CD4-positive, alpha-beta T cell (primary cell): ENCODE results near the gene ADISSP. TPM values are rescaled to one million over a fixed set of nuclear protein-coding genes. Genes with fewer than 3 reads are reported as not detected.

ENCODE experiments used
- ATAC-seq: fragments of 200-7000 bp; cut with Tn5 transposase; one replicate; pipeline ENCODE4 v1.10.0; 2022; ENCODE audit warnings: mild to moderate bottlenecking; ENCODE audit not compliant: poor library complexity
- CTCF ChIA-PET: fragments of 350-600 bp; sonication (Branson Sonifier 250); formaldehyde crosslinking; loops from one replicate; lab custom pipeline; 2021; ENCODE audit warnings: antibody characterized with exemption, inconsistent platforms; lab: Charles Lee
- POLR2A ChIA-PET: fragments of 350-600 bp; sonication (Branson Sonifier 250); formaldehyde crosslinking; loops from one replicate; lab custom pipeline; 2021; ENCODE audit warnings: antibody characterized with exemption, inconsistent platforms; lab: Charles Lee
- DNase-seq, 14 experiments: peaks; one replicate each; pipeline ENCODE4 v3.0.0-alpha.2; 2013 to 2020; ENCODE audit warnings: mixed read lengths in 2 of 14
- H3K27ac ChIP-seq, 2 donors: one replicate each; pipeline versions ENCODE4 v1.5.1 to v1.7.0; 2013; ENCODE audit warnings: low read length in 2 of 2, low read depth in 1 of 2, mild to moderate bottlenecking in 1 of 2
- H3K27me3 ChIP-seq, 2 experiments: 1 replicate in 1 of 2; 2 replicates in 1 of 2; pipeline versions ENCODE4 v1.6.1 to v1.7.0; 2013; ENCODE audit warnings: low read length in 2 of 2, control low read depth in 1 of 2, mild to moderate bottlenecking in 1 of 2, moderate library complexity in 1 of 2; ENCODE audit not compliant: insufficient read depth in 2 of 2, control insufficient read depth in 1 of 2
- H3K36me3 ChIP-seq: one replicate; pipeline ENCODE4 v1.6.1; 2013; ENCODE audit warnings: low read length, control low read depth; ENCODE audit not compliant: insufficient read depth
- H3K4me1 ChIP-seq: one replicate; pipeline ENCODE4 v1.6.1; 2013; ENCODE audit warnings: low read length, control low read depth; ENCODE audit not compliant: insufficient read depth
- H3K4me3 ChIP-seq: one replicate; pipeline ENCODE4 v1.5.1; 2013; ENCODE audit warnings: mild to moderate bottlenecking, low read length, moderate library complexity
- H3K9me3 ChIP-seq, 2 experiments: 1 replicate in 1 of 2; 2 replicates in 1 of 2; pipeline versions ENCODE4 v1.6.1 to v1.7.0; 2013; ENCODE audit warnings: low read length in 2 of 2, mild to moderate bottlenecking in 2 of 2, control low read depth in 1 of 2, moderate library complexity in 1 of 2; ENCODE audit not compliant: control insufficient read depth in 1 of 2, insufficient read depth in 1 of 2
- H3K27ac Mint-ChIP-seq: one replicate; pipeline ENCODE4 v1.8.0; 2020; ENCODE audit warnings: mixed read lengths
- H3K27me3 Mint-ChIP-seq: one replicate; pipeline ENCODE4 v1.8.0; 2021; ENCODE audit warnings: mixed read lengths
- H3K36me3 Mint-ChIP-seq: one replicate; pipeline ENCODE4 v1.8.0; 2021; ENCODE audit warnings: low read depth, mixed read lengths
- H3K4me1 Mint-ChIP-seq: one replicate; pipeline ENCODE4 v1.8.0; 2021; ENCODE audit warnings: low read depth, mixed read lengths
- H3K4me3 Mint-ChIP-seq: one replicate; pipeline ENCODE4 v1.8.0; 2020; ENCODE audit warnings: mild to moderate bottlenecking, mixed read lengths
- H3K9me3 Mint-ChIP-seq: one replicate; pipeline ENCODE4 v1.8.0; 2020; ENCODE audit warnings: mixed read lengths
- CTCF ChIP-seq: fragments of 200-600 bp; IDR thresholded peaks from one replicate; pipeline ENCODE4 v1.8.0; 2022; ENCODE audit warnings: antibody characterized with exemption, mild to moderate bottlenecking
- intact Hi-C, 2 experiments: fragments of 100-400 bp; cut with DNase I in 1 of 2; cut with micrococcal nuclease in 1 of 2; formaldehyde crosslinking; loops; one replicate each; pipeline versions ENCODE4 v1.15.1 to v1.9.0; 2023 to 2025; cut with DNase I, micrococcal nuclease
- total RNA-seq, 174 experiments: library from RNA in 2 of 174; stranded (reverse) in 2 of 174; gene quantifications; one replicate each; pipeline ENCODE4 v1.2.3 and lab custom pipeline; 2021 to 2026

Gene ADISSP
- total RNA-seq, 2 experiments from 2014 or later: 11.2 to 11.6 TPM

GRCh38 chr20:3804254-3804751, 36.8 kb upstream of the ADISSP start:
- intact Hi-C loops: no loop called here
- H3K9me3 ChIP-seq: no peaks in the 10 kb centered on the region
- no peak overlapping the region for H3K4me3 ChIP-seq
- peaks cover 78% of the 10 kb centered on the region for H3K4me1 Mint-ChIP-seq
- H3K27me3 ChIP-seq: no peaks in the 10 kb centered on the region
- TF ChIP-seq CTCF: no peak
- H3K4me1 ChIP-seq: peaks cover 88% of the 10 kb centered on the region
- ATAC-seq (no peak), DNase-seq (no peak)
- H3K36me3 Mint-ChIP-seq: peaks cover 80% of the 10 kb centered on the region
- ChIA-PET CTCF (no interaction called here), POLR2A (interaction anchor here (1.2 kb wide), 1 partner anchor 10 kb away, joined by 4 read pairs; no protein-coding TSS in a partner anchor)
- peak overlapping the region in 1 of 2 donors; percentile 78 for H3K27ac ChIP-seq
- peaks cover 71% of the 10 kb centered on the region for H3K36me3 ChIP-seq
- no peaks in the 10 kb centered on the region for H3K27me3 Mint-ChIP-seq
- H3K9me3 Mint-ChIP-seq: no peaks in the 10 kb centered on the region
- H3K4me3 Mint-ChIP-seq: peak overlapping the region; percentile 51
- H3K27ac Mint-ChIP-seq: peak overlapping the region; percentile 95

- peaks cover 84% of the 10 kb centered on the region for H3K36me3 Mint-ChIP-seq
Observed at GRCh38 chr20:3803854-3804253, 36.3 kb upstream of the ADISSP start.

GRCh38 chr20:3803289-3803688, 35.7 kb upstream of the ADISSP start:
- H3K9me3 ChIP-seq: no peaks in the 10 kb centered on the region
- no peaks in the 10 kb centered on the region for H3K27me3 Mint-ChIP-seq
- DNase-seq (no peak), ATAC-seq (no peak)
- H3K4me1 Mint-ChIP-seq: peaks cover 85% of the 10 kb centered on the region
- peaks cover 75% of the 10 kb centered on the region for H3K36me3 ChIP-seq
- H3K4me1 ChIP-seq: peaks cover 96% of the 10 kb centered on the region
- peak overlapping the region in 1 of 2 donors; percentile 78 for H3K27ac ChIP-seq
- no peaks in the 10 kb centered on the region for H3K9me3 Mint-ChIP-seq
- CTCF ChIA-PET: no interaction called here
- H3K27ac Mint-ChIP-seq: peak overlapping the region; percentile 95
- peaks cover 90% of the 10 kb centered on the region for H3K36me3 Mint-ChIP-seq
- no peak overlapping the region for H3K4me3 ChIP-seq
- POLR2A ChIA-PET: interaction anchor here (1.1 to 1.4 kb wide), 3 partner anchors 8 to 13 kb away, joined by 3 to 4 read pairs (median 3); no protein-coding TSS in a partner anchor
- no peaks in the 10 kb centered on the region for H3K27me3 ChIP-seq
- no peak for TF ChIP-seq CTCF
- no peak overlapping the region for H3K4me3 Mint-ChIP-seq
- intact Hi-C loops: no loop called here

More at GRCh38 chr20:3803854-3804253, 36.3 kb upstream of the ADISSP start:
- CTCF ChIA-PET: no interaction called here
- POLR2A ChIA-PET: interaction anchor here (1.1 kb wide), 1 partner anchor 12 kb away, joined by 3 read pairs; no protein-coding TSS in a partner anchor
- peak overlapping the region; percentile 61 for H3K4me3 Mint-ChIP-seq
- Histone ChIP-seq H3K4me3 (no peak overlapping the region), H3K27me3 (no peaks in the 10 kb centered on the region), H3K9me3 (no peaks in the 10 kb centered on the region), H3K36me3 (peaks cover 71% of the 10 kb centered on the region), H3K4me1 (peaks cover 92% of the 10 kb centered on the region), H3K27ac (peak overlapping the region in 1 of 2 donors; percentile 78)
- no peak for ATAC-seq
- DNase-seq: no peak
- peaks cover 82% of the 10 kb centered on the region for H3K4me1 Mint-ChIP-seq
- intact Hi-C loops: no loop called here
- no peak for TF ChIP-seq CTCF
- H3K9me3 Mint-ChIP-seq: no peaks in the 10 kb centered on the region
- H3K27ac Mint-ChIP-seq: peak overlapping the region; percentile 95
- H3K27me3 Mint-ChIP-seq: no peaks in the 10 kb centered on the region
